Fibroblast of pulmonary artery (primary cell): ENCODE measurements around the gene CDKN1A.

ENCODE experiments used
- DNase-seq: peaks from one replicate; pipeline ENCODE4 v3.0.0-alpha.2; 2010; ENCODE audit warnings: low read depth
- H3K4me3 ChIP-seq: replicated peaks from 2 replicates; pipeline ENCODE4 v1.5.1; 2011; ENCODE audit warnings: low read depth, mild to moderate bottlenecking, control low read depth, low read length, moderate library complexity
- CTCF ChIP-seq: IDR thresholded peaks from 2 replicates; pipeline ENCODE4 v1.5.1; 2011; ENCODE audit warnings: mild to moderate bottlenecking, control low read depth, low read length, inconsistent platforms; ENCODE audit errors: missing control alignments

CDKN1A gene

DNA sequence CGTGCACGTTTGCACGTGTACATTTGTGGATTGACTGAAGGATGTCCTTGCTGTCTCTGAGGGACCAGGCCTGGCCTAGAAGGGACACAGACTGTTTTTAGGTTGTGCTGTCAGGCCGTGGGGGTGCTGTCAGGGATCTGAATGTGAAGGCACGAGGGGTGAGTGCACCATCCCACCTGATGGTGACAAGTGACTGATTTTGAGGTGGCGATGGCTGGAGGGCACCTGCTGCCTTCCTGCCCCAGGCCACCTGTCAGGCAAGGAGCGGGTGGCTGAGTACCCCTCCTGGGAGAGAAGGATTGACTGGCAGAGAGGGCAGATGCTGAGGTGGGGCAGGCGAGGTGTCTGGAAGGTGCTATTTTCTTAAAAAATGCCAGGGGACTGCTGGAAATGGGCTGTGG lies 20.4 kb downstream of the CDKN1A start:
- DNase-seq = no peak
- H3K4me3 ChIP-seq = no peak overlapping the region
- no peak for TF ChIP-seq CTCF

DNA sequence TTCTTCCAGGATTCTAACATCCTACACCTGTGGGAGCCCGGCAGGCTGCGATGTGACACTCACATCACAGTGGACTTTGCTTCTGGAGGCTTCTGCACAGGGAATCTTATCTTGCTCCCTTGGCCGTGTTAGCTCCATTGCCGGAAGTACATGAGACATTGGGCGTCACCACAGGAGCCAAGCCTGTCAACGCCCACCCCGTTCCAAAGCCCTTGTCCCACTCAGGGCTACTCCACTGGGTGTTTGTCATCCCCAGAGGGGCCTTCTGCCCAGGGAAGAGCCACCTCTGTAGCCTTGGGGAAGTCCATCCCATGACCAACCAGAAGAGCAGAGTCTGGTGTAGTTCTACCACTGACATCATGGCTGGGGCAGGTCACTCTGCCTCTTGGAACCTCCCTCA lies 20.8 kb downstream of the CDKN1A start:
- no peak overlapping the region for H3K4me3 ChIP-seq
- no peak for DNase-seq
- TF ChIP-seq CTCF = no peak

GRCh38 chr6:36700071-36700812 lies 21.7 kb downstream of the CDKN1A start:
- TF ChIP-seq CTCF = no peak
- DNase-seq = no peak
- H3K4me3 ChIP-seq = no peak overlapping the region

GRCh38 chr6:36700831-36701230 lies 22.3 kb downstream of the CDKN1A start:
- DNase-seq = no peak
- H3K4me3 ChIP-seq = no peak overlapping the region
- TF ChIP-seq CTCF = no peak

DNA sequence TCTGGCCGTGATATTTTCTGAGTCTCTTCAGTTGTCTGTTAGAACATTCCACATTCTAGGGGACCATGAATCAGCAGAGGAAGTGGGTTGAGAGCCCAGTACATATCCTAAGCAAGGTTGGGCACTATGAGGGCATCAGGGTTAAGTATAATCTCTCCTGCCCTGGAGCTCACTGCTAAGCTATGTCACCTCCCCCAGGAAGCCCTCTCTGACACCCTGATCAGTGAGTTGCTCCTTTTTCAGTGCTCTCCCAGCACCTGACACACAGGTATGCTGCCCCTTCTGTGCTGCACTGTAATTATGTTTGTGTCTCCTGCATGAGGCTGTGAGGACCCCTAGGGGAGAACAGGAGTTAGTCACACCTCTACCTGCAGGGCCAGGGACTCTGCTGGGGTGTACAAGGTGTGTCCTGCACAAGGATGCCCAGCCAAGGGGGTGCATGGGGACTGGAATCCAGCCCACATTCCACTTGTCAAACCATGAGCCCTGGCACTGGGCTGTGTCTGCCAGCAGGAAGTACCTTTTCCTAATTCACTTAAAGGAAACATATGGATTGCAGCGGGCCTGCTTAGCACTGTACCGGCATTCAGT lies 23.0 kb downstream of the CDKN1A start:
- no peak for TF ChIP-seq CTCF
- no peak for DNase-seq
- no peak overlapping the region for H3K4me3 ChIP-seq

DNA sequence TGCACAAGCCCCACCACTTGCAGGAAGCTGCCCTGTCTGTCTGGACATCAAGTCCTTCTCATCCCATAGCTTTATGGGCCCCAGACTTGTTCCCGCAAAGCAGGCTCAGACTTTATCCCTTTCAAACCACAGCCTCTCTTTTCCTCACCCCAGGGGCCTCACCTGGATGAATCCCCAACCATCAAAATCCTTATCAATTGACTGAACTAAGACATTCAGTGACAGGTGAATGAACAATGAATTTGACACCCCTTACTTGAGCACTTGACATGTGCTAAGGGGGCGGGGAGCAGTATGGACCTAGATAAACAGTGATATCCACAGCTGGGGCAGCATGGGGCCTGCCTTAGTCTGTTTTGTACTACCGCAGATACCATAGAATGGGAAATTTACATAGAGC lies 24.1 kb downstream of the CDKN1A start:
- no peak for TF ChIP-seq CTCF
- no peak overlapping the region for H3K4me3 ChIP-seq
- DNase-seq = no peak
